ENCODE results near the gene ACBD6.

Gene ACBD6

DNA sequence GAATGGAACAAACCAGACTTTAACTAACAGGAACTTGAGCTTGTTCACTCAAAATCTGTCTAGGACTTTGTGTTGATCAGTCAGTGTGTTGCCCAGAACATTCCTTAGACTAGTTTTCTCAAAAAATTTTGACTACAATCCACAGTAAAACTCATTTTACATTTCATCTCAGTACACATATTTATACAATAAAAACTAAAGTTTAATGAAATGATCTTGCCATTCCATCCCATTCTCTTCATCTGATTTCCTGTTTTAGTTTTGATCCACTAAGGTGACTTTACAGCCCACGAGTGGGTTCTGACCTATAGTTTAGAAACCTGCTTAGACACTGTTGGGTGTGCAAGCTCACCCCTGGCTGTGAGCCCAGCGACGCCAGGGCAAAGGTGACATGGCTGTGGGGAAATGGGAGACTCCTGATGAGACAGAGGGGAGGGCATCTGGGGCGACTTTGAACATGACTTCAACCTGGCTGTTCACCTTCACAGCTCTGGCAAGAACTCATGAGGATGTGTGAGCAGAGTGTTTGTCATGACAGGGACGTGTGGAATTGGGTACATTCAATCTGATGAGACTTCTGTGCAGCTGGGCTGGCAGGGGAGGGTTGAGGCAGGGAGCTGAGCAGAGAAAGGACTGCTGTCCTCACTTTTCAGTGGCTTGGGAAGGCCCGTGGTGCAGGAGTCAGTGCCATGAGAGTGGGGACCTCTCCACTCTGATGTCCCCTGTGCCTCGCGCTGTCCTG lies 231.7 kb downstream of the ACBD6 start:
- DNase-seq (ENCODE audit: low read depth in 2 of 2): no peak

DNA sequence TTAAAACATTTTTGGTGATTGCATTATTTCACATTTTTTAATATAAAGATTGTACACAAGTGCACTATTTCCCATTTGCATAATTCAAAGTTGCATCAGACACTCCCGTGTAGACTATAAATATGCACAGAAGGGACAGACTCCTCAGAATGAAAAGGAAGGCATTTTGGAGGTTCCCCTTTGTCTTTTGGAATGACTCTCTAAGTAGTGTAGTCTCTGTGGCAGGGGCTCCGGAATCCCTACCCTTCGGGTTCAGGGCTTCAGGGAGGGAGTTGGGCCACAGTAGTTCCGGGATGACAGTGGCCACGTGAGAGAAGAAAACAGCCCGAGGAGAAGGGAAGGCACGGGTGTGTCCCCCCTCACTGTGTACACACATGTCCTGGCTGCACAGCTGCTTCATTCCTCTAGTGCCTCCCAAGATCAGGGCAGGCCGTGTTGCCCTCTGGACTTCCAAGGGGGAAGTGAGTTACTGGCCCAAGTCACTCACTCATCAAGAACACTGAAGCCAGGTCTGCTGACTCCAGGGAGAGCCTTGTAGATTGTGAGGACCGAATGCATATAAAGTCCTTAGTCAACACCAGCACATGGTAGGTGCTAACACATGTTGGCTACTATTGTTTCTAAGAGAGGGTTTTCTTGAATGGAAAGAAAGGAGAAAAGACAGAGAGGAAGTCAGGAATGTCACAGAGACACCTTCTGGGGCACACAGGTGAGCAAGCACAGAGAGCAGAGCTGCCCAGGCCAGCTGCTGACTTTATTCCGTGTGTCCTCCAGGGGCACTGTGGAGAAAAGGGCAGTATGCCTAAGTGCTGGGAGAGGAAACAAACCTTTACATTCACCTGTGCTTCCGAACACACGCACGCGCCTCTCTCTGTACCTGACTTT lies 232.5 kb downstream of the ACBD6 start:
- DNase-seq (ENCODE audit: low read depth in 2 of 2): no peak

DNA sequence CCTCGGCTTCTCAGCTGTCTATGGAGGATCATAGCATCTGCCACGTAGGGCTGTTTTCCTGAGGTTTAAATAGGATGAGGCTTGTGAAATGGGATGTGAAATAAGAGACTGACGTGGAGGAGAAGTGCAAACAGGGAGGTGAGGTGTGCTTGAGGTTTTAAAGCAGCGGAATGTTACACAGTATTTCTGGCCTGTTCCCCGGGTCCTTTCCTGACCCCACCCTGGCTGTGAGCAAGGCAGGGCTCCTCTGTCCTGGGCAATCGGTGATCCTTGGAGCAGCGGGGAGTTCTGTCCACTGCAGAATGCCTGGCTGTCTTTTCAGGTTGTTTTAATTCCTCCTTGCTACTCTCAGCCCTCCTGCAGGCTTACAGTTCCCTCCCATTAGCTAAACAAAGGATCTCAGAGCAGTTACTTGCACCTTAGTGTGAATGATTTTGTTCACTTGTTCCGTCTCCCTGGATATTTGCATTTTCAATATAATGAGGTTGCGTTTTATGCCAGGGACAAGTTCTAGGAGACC lies 233.8 kb downstream of the ACBD6 start:
- DNase-seq (ENCODE audit: low read depth in 2 of 2): no peak

DNA sequence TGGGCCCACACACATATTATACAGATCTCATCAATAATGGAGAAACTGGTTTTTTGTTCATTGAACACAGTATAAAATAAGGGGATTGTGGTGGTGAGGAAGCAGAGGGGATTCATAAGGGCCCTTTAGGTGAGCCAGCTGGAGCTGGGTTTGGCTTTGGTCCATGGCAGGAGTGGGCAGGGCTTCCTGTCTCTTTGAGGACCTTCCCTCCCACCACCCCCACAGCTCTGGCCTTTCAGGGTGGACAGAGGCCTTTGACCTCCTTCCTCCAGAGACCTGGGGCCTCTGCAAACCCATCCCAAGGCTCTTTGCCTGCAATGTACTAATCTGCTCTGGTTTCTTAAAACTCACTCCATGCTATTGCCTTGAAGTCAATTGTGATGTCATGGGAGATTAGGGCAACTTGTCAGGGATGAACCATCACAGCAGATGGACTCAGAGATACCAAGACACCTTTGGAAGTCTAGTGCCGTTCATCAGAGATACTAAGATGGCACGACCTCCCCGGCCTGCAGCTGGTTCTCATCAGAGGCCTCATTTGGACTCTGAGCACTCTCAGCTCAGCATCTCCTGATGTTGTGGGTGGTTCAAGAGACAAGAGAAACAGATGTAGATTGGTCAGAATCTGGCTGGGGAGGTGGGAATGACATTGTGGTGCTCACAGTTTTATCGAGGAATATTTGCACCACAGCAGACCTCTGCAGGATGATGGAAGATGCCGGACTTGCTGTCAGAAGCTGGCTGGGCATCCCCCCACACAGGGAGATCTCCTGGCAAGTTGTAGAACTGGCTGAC lies 234.4 kb downstream of the ACBD6 start:
- no peak for DNase-seq (ENCODE audit: low read depth in 2 of 2)

DNA sequence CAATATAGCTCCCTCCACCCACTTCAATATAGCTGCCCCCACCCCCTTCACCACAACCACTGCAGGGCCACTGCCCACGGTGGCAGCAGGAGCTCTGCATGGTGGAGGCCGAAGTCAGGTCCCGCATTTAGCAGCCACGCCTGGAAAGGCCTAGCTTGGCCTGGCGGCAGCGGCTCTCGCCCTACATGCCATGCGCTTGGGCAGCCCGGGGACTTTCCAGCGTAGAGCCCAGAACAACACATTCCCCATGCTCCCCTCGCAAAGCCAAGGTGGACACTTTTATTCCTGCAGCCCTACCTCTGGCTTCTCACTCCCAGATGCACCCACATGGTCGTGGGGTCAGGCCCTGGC lies 235.2 kb downstream of the ACBD6 start:
- no peak for DNase-seq (ENCODE audit: low read depth in 2 of 2)

DNA sequence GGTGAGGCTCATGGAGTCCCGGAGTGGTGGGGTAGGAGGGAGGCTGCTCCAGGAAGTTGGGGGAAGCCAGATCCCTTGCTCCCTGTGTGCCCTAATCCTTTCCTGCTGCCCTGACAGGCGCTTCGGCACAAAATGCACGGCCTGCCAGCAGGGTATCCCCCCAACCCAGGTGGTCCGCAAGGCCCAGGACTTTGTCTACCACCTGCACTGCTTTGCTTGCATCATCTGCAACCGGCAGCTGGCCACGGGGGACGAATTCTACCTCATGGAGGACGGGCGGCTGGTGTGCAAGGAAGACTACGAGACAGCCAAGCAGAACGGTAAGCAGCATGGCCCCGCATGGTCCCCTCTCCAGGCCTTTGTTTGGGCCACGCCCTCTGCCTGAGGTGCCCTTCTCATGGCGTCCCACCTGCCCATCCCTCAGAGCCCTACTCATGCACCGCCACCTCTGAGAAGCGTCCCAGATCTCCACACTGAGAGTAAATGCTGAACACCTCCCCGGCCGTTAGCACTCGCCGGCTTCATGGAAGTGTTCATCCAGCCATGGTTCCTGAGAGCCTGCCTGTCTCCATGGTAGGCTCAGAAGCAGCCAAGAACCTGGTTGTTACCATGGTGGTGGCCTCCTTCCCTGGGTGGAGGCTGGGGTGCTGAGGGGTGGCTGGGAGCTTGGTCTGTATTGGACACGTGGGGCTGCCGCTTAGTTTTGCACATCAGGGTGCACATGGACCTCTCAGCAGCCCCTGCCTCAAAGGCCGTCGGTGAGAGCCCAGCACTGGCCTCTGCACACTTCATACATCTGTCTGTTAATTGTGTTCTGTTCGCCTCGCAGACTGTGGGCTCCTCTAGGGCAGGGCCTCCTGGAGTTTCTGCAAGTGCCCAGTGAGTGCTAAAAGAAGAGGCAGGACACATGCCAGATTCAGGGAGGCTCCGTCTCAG lies 235.8 kb downstream of the ACBD6 start:
- no peak for DNase-seq (ENCODE audit: low read depth in 2 of 2)

DNA sequence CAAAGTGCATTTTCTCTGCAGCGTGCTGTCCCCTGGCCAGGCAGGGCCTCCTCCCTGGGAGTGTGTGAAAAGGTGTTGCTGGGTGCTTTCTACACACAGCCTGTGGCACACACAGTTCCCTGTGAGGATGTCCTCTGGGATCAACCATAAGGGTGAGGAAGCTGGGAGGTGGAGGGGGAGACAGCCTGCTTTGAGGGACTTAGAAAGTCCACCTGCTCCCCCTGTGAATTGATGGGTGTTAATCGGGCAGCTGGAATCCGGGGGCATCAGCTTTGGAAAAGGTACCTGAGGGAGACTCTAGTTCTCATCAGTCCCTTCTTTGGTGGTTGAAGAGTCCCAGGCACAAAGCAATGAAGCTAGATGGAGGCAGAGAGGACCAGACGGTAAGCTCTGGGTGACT lies 236.5 kb downstream of the ACBD6 start:
- no peak for DNase-seq (ENCODE audit: low read depth in 2 of 2)

DNA sequence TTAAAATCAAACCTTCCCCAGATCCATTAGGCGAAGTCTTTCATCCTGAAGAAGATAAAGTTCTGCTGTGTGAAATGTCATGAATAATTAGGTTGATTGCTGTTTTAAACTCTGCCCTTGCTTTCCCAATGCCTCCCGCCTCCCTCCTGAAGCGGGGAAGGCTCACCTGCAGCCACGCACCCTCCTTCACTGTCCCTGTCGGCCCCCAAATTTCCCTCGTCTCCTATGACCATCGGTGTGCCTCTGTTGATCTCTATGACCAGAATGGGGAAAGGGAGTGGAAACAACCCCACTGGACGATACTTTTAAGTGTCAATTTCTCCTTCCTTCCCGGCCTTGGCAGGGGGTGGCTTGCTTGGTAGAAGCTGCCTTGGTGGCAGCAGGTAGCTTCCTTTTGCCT lies 237.2 kb downstream of the ACBD6 start:
- no peak for DNase-seq (ENCODE audit: low read depth in 2 of 2)

DNA sequence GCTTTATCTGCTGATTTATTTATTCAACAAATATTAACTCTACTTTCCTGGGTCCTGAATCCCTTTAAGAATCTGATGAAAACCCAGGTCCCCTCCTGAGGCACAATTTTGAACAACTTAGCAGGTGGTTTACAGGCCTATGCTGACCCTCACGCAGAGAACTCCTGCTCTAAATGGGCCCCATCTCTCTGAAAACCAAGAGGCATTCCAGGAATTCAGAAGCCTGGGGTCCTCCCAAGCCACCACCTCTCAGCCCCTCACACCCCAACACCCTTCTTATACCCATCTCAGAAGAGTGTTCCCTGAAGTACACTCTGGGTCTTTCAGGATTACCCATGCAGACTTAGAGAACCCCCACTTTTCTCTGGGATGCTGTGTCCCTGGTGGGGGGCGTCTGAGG lies 237.8 kb downstream of the ACBD6 start:
- no peak for DNase-seq (ENCODE audit: low read depth in 2 of 2)

DNA sequence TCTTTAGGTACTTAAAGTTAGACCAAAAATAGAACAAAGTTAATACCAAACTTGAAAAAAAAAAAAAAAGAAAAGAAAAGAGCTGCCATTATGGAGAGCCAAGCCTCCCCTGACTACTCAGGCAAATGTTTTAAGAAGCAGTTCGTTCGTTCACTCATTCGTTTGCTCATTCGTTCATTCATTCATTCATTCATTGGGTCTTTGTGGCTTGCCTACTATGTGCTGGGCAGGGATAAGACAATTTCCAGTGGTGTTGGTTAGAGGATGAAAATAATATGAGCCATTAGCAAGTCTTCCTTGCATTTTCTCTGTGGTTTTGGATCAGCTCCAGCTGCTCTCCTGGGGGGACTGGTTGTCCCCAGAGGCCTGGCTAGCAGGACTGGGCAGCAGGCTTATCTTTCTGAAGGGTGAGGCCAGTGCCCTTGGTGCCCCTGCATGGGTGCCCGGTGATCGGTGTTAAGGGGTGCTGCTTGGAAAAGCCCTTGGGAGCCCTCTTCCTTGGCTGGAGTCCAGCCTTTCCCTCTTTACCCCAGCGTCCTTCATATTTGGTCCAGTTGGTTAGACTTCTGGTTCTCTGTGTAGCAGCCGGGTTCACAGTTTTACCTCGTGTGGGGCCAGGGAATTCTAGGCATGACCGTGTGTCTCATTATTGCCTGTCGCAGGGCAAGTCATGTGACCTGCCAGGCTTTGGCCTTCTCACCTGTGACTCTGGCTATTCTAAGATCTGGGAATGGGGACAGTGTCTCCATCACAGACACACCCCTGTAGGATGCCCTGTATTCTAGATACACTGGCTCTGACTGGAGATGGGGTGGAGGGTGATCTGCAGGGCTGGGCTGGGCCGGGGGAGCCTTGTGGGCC lies 239.5 kb downstream of the ACBD6 start:
- no peak for DNase-seq (ENCODE audit: low read depth in 2 of 2)

DNA sequence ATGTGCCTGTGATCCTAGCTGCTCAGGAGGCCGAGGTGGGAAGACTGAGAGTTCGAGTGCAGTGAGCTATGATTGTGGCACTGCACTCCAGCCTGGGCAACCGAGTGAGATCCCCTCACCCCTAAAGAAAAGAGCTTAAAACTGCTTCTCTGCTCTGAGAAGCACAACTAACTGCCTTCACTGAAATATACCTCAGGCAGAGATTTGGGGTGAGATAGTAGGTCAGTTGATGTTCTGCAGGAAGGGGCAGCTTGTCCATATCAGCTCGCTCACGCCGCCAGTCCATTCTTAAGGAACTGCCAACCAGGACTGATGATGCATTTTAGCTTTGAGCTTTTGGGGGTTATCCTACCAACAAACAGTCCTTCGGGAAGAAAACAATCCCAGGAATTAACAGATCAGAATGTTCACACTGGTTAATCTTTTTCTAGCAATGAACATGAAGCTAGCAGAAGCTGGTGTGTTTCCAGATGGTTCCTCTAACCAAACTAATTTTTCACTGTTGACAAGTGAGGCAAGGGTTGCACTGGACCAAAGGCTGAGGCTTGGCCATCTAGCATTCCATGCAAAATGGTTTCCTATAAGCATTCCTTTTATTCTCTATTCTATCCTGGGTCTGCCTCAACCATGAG lies 240.7 kb downstream of the ACBD6 start:
- DNase-seq (ENCODE audit: low read depth in 2 of 2): no peak

DNA sequence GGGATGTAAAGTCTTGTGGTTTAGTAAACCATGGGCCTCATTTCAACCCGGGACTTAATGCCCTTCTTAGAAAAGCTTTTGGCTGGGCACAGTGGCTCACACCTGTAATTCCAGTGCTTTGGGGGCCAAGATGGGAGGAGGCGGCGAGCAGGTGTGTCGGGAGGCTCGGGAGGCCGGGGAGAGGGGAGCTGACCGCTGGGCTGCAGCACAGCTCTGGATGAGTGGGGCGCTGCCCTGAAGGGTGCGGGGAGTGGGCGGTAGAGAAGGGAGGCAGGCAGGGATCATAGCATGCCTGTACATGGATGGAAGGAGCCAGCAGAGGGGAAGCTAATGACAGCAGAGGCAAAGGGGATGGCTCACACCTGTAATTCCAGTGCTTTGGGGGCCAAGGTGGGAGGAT lies 241.3 kb downstream of the ACBD6 start:
- no peak for DNase-seq (ENCODE audit: low read depth in 2 of 2)

DNA sequence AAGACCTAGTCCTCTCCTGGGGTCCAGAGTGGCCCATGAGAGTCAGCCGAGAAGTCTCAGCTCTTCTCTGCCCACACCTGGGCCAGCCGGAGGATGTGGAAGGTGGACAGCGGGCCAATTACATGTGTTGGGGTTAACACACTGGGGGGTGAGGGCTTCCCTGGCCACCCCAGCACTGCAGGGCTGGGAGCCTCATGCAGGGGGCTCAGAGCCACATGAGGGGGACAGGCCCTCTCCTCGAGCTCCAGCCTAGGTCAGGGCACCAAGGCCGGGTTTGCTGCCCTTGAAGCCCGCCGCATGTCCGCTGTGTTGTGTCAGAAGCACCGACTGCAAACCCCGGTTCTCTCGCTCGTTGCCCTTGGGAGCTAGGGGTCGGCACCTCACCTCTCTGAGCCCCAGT lies 241.8 kb downstream of the ACBD6 start:
- no peak for DNase-seq (ENCODE audit: low read depth in 2 of 2)

DNA sequence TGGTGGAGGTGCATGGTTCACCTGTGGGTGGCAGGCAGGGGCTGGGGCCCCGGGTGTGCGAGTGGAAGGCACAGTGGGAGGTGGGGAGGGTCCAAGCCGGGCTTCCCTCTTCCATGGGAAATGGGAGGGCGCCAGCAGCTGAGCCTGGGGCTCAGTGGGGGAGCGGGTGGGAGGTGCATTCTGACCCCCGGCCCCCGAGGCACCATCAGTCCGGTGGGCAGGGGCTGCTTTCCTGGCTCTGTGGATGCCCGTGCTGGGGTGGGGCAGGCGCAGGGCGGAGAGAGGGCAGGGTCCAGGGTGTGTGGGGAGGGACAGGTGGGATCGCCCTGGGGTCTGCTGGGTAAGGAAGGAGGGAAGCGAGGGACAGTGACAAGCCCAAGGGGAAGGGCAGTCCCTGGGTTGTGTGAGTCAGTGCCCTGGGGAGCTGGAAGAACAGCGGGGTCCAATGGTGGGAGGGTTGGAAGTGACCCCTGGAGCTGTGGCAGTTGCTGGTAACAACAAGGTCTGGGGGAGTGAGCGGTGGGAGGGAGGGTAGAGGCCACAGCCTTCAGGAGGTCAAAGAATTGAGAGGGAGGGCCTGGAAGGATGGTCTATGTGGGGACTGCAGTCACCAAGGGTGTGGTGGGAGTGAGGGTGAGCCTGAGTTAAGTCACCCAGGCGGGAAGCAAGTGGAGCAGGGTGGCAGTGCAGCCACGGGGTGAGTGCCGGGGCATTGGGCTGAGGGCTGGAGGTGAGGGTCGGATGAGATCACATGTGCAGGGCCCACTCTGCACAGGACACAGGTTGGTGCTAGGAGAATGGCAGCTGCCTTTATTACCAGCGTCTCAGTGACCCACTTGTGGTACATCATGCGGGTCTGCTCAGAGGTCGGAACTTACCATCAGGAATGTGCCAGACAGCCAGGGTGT lies 242.7 kb downstream of the ACBD6 start:
- DNase-seq (ENCODE audit: low read depth in 2 of 2): no peak

DNA sequence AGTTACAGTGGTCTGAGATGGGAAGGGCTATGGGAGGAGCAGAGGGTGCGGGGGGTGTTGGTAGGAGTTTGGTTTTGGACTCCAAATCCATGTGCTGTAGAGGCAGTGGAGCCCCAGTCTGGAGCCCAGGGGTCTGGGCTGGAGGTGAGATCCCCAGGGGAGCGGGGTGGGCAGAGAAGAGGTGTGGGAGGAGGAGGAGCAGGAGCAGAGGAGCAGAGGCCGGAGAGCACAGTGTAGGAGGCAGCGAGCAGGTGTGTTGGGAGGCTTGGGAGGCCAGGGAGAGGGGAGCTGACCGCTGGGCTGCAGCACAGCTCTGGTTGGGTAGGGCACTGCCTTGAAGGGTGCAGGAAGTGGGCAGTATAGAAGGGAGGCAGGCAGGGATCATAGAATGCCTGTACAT lies 243.4 kb downstream of the ACBD6 start:
- no peak for DNase-seq (ENCODE audit: low read depth in 2 of 2)

DNA sequence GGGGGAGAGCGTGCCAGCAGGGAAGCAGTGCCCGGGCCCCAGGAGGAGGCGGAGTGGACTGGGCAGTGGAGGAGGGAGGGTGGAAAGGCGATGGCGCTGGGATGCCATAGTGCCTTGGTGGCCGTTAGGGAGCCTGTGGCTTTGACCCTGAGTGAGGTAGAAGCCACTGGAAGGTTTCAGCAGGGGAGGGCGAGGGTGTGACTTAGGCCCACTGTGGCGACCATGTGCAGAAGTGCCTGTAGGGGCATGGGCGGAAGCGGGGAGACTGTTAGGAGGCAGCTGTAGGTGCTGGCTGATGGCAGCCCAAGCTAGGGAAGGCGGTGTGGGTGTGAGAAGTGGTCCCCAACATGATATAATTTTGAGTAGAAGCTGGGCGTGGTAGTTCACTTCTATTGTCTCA lies 244.1 kb downstream of the ACBD6 start:
- no peak for DNase-seq (ENCODE audit: low read depth in 2 of 2)

DNA sequence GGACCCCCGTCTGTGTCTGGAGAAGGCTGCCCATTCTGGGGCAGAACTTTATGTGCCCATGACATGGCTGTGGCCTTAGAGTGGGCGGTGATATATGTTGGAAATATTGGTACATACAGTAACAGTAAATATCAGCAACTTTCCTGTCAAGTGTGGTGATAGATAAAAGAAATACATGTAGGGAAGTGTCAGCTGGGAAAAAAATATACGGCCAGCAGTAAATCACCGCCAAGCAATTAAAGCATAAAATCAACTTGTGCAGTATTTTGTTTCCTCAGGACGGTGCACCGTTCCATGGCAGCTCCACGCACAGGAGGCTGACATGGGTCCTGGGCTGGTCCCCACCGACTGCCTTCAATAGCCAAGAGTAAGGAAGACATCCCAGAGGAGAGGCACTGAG lies 244.9 kb downstream of the ACBD6 start:
- no peak for DNase-seq (ENCODE audit: low read depth in 2 of 2)

DNA sequence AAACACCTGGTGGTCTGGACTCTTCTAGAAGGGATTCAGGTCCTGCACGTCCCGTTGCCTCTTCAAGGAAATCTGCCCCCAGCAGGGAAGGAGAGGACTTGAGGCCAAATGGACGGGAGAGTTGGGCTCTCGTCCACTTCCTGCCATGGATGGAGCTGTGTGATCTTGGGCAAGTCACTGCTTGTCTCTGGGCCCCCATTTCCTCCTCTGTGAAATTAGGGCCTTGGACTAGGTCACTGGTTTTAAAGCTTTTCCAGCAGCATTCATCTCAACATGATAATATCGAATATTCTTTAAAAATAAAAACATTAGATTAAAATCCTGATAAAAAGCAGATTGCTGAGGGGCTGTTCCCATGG lies 245.4 kb downstream of the ACBD6 start:
- no peak for DNase-seq (ENCODE audit: low read depth in 2 of 2)

All from stimulated activated CD4-positive, alpha-beta T cell treated with anti-CD3 and anti-CD28 coated beads, Interleukin-12 subunit alpha, Interleukin-12 subunit beta, amount 100 ng/mL, for 24 hours (primary cell).